Spleen (tissue), 7 donors: ENCODE data around the gene R3HCC1L.
"Not testable (repeated sequence)": the region's sequence is repeated elsewhere in the genome, so short reads cannot be mapped to it uniquely, and the experiment has no call there.

ENCODE experiments used
- POLR2A ChIP-seq, 3 donors: fragments of 450-650 bp; IDR thresholded peaks; one replicate each; pipeline ENCODE4 v1.5.1; 2017; ENCODE audit warnings: antibody characterized with exemption in 3 of 3, mild to moderate bottlenecking in 1 of 3
- POLR2AphosphoS5 ChIP-seq, 3 donors: sonication (generic); formaldehyde crosslinking; IDR thresholded peaks; one replicate each; pipeline ENCODE4 v1.5.1; 2017; ENCODE audit warnings: antibody characterized with exemption in 3 of 3
- TF ChIP-seq, protein P1 (sequence below), 11 experiments: fragments of 200-600 bp in 7 of 11; fragments of 450-650 bp in 4 of 11; sonication (generic) in 4 of 11; IDR thresholded peaks in 8 of 11; conservative IDR thresholded peaks in 3 of 11; 1 replicate in 7 of 11; 2 replicates in 4 of 11; pipeline versions ENCODE4 v1.4.0 to v1.8.0; 2016 to 2021; ENCODE audit warnings: antibody characterized with exemption in 11 of 11, inconsistent platforms in 4 of 11, mild to moderate bottlenecking in 1 of 11
- donor health status: DM: no; HTN: no; CAD: no; lungs with moderate emphysema.
- donor health status: DM: no; HTN: no; CAD: no.
- donor health status: DM: no; HTN: no; CAD: no.

DNA sequence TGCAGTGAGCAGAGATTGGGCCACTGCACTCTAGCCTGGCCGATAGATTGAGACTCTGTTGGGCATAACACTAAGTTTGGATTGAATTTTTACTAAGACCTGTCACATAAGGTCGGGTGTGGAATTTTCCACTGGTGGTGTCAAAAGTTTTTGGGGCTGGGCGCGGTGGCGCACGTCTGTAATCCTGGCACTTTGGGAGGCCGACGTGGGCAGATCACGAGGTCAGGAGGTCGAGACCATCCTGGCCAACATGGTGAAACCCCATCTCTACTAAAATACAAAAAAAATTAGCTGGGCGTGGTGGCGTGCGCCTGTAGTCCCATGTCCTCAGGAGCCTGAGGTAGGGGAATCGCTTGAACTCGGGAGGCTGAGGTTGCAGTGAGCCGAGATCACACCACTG, 2.3 kb downstream of the R3HCC1L start:
- TF ChIP-seq POLR2AphosphoS5, POLR2A (IDR thresholded peaks at IDR 0.05): not testable (repeated sequence)
- TF ChIP-seq, protein P1, sequence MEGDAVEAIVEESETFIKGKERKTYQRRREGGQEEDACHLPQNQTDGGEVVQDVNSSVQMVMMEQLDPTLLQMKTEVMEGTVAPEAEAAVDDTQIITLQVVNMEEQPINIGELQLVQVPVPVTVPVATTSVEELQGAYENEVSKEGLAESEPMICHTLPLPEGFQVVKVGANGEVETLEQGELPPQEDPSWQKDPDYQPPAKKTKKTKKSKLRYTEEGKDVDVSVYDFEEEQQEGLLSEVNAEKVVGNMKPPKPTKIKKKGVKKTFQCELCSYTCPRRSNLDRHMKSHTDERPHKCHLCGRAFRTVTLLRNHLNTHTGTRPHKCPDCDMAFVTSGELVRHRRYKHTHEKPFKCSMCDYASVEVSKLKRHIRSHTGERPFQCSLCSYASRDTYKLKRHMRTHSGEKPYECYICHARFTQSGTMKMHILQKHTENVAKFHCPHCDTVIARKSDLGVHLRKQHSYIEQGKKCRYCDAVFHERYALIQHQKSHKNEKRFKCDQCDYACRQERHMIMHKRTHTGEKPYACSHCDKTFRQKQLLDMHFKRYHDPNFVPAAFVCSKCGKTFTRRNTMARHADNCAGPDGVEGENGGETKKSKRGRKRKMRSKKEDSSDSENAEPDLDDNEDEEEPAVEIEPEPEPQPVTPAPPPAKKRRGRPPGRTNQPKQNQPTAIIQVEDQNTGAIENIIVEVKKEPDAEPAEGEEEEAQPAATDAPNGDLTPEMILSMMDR (IDR thresholded peaks at IDR 0.05 in 8 of 11, conservative IDR thresholded peaks at IDR 0.05 in 3 of 11) = not testable (repeated sequence)
